Transverse colon (tissue), 4 donors: ENCODE data around the gene TM4SF4.

Experiments used
- CTCF ChIP-seq, 5 experiments: fragments of 200-600 bp in 3 of 5; fragments of 450-650 bp in 2 of 5; sonication (generic) in 3 of 5; IDR thresholded peaks; 1 replicate in 2 of 5; 2 replicates in 3 of 5; pipeline ENCODE4 v1.5.1; 2016 to 2017; ENCODE audit warnings: antibody characterized with exemption in 5 of 5, inconsistent platforms in 3 of 5, mild to moderate bottlenecking in 2 of 5, moderate library complexity in 1 of 5
- POLR2A ChIP-seq: fragments of 450-650 bp; IDR thresholded peaks from one replicate; pipeline ENCODE4 v1.6.1; 2016; ENCODE audit warnings: antibody characterized with exemption, mild to moderate bottlenecking, moderate library complexity
- POLR2AphosphoS5 ChIP-seq, 3 donors: sonication (generic); formaldehyde crosslinking; IDR thresholded peaks; one replicate each; pipeline ENCODE4 v1.6.1; 2016; ENCODE audit warnings: antibody characterized with exemption in 3 of 3

- no peak for TF ChIP-seq CTCF (IDR thresholded peaks at IDR 0.05)
- no peak for TF ChIP-seq POLR2A
- no peak for TF ChIP-seq POLR2AphosphoS5 (IDR thresholded peaks at IDR 0.05)
Observed at GRCh38 chr3:149538371-149538770, 63.9 kb downstream of the TM4SF4 start.
